GM18868 (cell line): ENCODE results near the gene RNF208.

Source experiments
- ATAC-seq: cut with Tn5 transposase; IDR thresholded peaks from one replicate; pipeline ENCODE4 v1.9.1; 2021; ENCODE audit warnings: mild to moderate bottlenecking, moderate library complexity; ENCODE audit not compliant: unreplicated experiment

RNF208 gene

GRCh38 chr9:137193771-137194170 lies 28.3 kb downstream of the RNF208 start:
- ATAC-seq, result no peak

DNA sequence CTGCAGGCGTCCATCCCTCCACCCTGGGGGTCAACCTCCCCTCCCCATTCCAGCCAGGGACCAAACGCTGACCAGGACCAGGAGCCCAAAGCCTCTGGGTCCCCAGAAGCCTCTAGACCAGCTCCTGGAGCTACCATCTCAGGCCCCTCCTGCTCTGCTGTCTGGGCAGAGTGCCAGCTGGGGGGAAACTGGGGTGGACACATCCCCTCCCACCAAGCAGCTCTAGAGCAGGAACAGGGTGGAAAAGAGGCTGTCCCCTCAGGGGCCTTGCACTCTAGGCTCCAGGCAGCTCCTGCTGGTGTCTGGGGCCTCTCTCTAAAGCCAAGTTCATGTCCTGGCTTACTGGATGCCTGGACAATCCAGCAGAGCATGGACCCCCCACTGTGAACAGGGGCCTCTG lies 29.2 kb downstream of the RNF208 start:
- ATAC-seq, result no peak

- ATAC-seq, result no peak
These were observed 29.6 kb downstream of the RNF208 start for GRCh38 chr9:137192448-137192780.

DNA sequence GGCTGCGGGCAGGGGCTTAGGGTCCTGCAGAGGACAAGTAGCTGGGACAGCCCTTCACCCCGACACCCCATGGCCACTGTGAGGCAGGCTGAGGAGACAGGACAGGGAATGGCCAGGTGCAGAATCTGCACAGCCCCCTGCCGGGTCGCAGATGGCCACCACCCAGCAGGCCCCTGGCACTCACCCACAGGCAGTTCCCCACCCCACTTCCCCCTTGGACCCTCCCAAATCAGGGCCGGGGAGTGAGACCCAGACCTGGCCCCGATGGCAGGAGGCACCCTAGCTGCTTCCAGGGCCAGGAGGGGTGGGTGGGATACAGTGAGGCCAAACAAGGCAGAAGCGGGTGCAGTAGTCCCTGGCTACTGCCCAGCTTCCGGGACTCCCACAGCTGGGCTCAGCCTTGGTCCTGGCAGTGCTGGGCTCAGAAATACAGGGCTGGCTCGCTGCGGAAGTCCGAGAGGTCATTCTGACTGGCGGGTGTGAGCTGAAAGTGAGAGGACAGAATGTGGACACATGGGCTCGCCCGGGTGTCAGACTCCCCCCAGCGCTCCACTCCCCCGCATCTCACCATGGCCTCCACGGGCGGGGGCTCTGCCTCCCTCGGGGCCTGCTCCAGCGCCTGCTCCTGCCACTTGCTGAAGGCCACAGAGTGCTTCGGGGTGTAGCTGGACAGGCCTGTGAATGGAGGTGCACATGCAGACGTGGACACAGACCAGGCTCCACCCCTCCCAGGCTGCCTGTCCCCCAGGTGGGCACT lies 30.2 kb downstream of the RNF208 start:
- no peak for ATAC-seq

- no peak for ATAC-seq
These were observed 30.8 kb downstream of the RNF208 start for GRCh38 chr9:137191245-137191644.

GRCh38 chr9:137190315-137190856 lies 31.7 kb downstream of the RNF208 start:
- ATAC-seq, result no peak

- no peak for ATAC-seq
These were observed 32.4 kb downstream of the RNF208 start for GRCh38 chr9:137189297-137190295.

DNA sequence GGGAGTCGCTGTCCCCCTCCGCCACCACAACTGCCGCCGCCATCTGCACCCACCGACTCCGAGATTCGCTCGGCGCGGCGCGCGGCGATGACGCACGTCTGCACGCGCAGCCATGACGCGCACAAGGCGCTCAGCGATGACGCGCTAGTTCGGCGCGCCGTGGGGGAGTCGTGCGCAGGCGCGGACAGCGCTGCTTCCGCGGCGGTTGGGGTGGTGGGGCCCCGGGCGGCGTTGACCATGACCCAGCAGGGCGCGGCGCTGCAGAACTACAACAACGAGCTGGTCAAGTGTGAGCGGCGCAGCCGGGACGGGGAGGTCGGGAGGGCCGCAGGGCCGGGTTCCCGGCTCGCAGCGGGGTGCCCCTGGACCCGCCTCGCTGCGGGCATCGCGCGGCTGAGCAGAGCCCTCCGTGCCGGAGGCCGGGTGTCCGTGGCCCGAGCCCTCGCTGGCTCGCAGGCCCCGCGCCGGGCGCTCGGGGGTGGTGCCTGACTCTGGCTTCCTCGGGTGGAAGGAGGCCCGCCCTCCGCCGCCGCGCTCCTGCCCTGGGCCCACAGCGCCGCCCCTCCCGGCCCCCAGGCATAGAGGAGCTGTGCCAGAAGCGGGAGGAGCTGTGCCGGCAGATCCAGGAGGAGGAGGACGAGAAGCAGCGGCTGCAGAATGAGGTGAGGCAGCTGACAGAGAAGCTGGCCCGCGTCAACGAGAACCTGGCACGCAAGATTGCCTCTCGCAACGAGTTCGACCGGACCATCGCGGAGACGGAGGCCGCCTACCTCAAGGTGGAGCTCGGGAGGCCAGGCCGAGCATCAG lies 33.3 kb downstream of the RNF208 start, which contains the start of the genes ANAPC2 and SSNA1:
Gene ANAPC2 (minus strand): TSS at position 71 of the 807 bp plus-strand sequence. CDS start 28 bp downstream, at position 43.
Gene SSNA1 (plus strand): TSS at position 187 of the 807 bp plus-strand sequence. CDS start 51 bp downstream, at position 238.
- ATAC-seq, result peak; percentile 79

DNA sequence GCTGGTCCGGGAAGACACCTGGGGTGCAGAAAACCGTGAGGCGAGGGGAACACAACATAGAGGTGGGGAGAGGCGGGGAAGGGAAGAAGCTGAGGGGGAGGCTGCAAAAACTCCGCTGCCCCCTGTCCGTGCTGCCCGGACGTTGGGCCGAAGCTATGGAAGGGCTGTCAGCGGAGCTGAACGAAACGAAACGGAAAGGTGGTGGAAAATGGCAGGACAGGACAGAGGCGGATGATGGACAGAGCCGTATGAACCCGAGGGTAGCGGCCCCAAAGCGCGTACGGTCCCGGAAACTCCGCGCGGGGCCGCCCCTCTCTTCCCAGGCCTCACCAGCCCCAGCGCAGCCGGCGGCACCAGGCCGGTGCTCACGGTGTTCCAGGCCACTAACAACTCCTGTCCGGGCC lies 34.0 kb downstream of the RNF208 start:
- ATAC-seq, result peak; percentile 12

DNA sequence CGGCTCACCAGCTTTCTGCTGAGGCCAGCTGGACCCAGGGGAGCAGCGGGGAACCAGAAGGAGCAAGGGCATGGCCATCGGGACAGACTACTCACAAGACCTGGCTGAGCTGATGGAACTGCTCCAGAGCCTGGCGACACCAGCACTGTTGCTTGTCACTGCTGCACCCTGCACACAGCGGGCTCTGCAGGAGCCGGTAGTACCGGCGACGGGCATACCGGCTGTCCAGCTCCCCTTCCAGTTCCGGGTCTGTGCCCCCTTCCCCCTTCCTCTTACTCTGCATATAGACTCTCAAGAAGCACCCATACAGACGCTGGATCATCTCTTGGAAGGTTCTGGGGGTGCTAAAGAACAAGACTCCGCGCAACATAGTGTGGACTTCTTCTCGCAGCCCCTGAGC lies 34.7 kb downstream of the RNF208 start:
- no peak for ATAC-seq

- no peak for ATAC-seq
These were observed 35.7 kb downstream of the RNF208 start for GRCh38 chr9:137186385-137186784.

GRCh38 chr9:137185921-137186320 lies 36.1 kb downstream of the RNF208 start:
- ATAC-seq, result no peak

GRCh38 chr9:137184881-137185660 lies 37.0 kb downstream of the RNF208 start:
- no peak for ATAC-seq

DNA sequence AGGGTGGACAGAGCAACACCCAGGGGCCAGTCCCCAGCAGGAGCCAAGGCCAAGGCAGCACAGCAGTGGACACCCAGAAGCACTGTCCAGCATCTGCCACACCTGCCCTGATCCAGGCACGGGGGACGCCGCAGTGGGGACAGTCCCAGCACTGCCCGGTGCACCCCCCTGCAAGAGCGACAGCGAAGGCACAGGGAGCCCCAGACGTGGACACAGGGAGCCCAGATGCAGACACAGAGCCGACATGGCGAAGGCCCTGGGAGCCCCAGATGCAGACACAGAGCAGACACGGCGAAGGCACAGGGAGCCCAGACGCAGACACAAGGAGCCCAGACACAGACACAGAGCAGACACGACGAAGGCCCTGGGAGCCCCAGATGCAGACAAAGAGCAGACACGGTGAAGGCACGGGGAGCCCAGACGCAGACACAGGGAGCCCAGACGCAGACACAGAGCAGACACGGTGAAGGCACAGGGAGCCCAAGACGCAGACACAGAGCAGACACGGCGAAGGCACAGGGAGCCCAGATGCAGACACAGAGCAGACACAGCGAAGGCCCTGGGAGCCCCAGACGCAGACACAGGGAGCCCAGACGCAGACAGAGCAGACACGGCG lies 38.0 kb downstream of the RNF208 start:
- ATAC-seq, result no peak

DNA sequence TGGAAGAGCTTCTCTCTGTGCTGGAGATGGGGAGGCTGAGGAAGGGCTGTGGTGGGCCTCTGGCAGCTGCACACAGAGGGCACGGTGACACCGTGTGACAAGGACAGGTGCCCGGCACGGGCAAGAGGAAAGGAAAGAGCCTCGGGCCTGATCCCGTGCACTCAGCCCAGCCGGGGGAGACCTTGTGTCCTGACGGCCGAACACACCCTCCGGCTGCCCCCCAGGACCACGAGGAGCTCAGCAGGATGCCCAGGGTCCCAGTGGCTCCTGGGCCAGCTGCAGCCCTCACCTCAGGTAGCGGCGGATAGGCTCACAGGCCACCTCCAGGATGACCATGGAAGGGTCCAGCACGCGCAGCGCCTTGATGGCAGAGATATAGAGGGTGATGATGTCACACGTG lies 39.2 kb downstream of the RNF208 start:
- ATAC-seq, result no peak

- no peak for ATAC-seq
These were observed 40.4 kb downstream of the RNF208 start for GRCh38 chr9:137181680-137182079.

DNA sequence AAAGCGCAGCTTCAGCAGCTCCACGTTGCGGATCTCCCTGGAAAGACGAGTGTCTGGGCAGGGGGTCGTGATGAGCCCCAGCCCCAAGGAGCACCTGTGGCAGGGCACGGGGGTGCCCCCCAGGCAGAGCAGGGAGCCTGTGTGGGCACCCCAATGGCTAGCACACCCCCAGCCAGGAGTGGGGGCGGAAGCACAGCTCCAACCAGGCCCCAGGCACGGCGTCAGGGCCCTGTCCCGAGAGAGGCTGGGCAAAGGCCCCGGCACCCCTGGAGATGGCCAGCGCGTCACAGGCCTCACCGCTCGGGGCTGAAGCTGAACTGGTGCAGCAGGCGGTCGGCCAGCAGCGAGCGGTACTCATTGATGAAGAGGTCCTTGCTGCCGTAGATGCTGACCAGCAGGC lies 41.5 kb downstream of the RNF208 start:
- no peak for ATAC-seq

- no peak for ATAC-seq
These were observed 42.3 kb downstream of the RNF208 start for GRCh38 chr9:137179761-137180160.

GRCh38 chr9:137178939-137179630 lies 43.0 kb downstream of the RNF208 start:
- ATAC-seq, result no peak
